A549 (cell line): ENCODE measurements around the gene AAR2.

Experiments used
- EP300 ChIP-seq, 2 experiments: fragments of >200 bp; sonication (Bioruptor Twin); formaldehyde crosslinking; IDR thresholded peaks; 2 replicates in 1 of 2; 3 replicates in 1 of 2; pipeline ENCODE4 v1.6.1; 2016 to 2017
- POLR2A ChIP-seq: IDR thresholded peaks from 2 replicates; pipeline ENCODE4 v1.6.1; 2012; ENCODE audit warnings: mild to moderate bottlenecking, low read length
- RFX5 ChIP-seq: fragments of 450-650 bp; IDR thresholded peaks from 2 replicates; pipeline ENCODE4 v1.7.1; 2014; ENCODE audit warnings: antibody characterized with exemption, mild to moderate bottlenecking, moderate library complexity
- TP53 ChIP-seq: fragments of 250-450 bp; sonication (Bioruptor Pico); IDR thresholded peaks from 2 replicates; pipeline ENCODE4 v1.5.0; 2021; ENCODE audit warnings: mild to moderate bottlenecking, moderate library complexity
- TF ChIP-seq, protein P1 (sequence below): fragments of >200 bp; sonication (Bioruptor Twin); formaldehyde crosslinking; IDR thresholded peaks from 3 replicates; pipeline ENCODE4 v1.5.1; 2016
- TF ChIP-seq, protein P2 (sequence below): IDR thresholded peaks from 2 replicates; pipeline ENCODE4 v1.6.1; 2012
- TF ChIP-seq, protein P3 (sequence below): fragments of 150-350 bp; IDR thresholded peaks from 2 replicates; pipeline ENCODE4 v1.6.1; 2014; ENCODE audit warnings: low read depth, mild to moderate bottlenecking, low read length

DNA sequence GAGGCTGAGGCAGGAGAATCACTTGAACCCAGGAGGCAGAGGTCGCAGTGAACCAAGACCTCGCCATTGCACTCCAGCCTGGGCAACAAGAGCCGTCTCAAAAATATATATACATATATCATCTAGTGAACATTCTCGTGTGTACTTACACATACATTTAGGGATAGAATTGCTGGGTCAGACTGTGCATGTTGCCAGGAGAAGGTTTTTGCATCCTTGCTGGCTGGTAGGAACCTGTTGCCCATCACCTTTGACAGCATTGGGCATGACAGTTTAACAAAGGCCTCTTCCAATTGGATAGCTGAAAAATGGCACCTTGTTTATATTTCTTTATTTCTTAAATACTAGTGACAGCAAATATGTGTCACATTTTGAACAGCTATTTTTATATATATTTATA is 5.4 kb downstream of the AAR2 start:
- TF ChIP-seq, protein P1, sequence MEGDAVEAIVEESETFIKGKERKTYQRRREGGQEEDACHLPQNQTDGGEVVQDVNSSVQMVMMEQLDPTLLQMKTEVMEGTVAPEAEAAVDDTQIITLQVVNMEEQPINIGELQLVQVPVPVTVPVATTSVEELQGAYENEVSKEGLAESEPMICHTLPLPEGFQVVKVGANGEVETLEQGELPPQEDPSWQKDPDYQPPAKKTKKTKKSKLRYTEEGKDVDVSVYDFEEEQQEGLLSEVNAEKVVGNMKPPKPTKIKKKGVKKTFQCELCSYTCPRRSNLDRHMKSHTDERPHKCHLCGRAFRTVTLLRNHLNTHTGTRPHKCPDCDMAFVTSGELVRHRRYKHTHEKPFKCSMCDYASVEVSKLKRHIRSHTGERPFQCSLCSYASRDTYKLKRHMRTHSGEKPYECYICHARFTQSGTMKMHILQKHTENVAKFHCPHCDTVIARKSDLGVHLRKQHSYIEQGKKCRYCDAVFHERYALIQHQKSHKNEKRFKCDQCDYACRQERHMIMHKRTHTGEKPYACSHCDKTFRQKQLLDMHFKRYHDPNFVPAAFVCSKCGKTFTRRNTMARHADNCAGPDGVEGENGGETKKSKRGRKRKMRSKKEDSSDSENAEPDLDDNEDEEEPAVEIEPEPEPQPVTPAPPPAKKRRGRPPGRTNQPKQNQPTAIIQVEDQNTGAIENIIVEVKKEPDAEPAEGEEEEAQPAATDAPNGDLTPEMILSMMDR = no peak
- TF ChIP-seq, protein P2, sequence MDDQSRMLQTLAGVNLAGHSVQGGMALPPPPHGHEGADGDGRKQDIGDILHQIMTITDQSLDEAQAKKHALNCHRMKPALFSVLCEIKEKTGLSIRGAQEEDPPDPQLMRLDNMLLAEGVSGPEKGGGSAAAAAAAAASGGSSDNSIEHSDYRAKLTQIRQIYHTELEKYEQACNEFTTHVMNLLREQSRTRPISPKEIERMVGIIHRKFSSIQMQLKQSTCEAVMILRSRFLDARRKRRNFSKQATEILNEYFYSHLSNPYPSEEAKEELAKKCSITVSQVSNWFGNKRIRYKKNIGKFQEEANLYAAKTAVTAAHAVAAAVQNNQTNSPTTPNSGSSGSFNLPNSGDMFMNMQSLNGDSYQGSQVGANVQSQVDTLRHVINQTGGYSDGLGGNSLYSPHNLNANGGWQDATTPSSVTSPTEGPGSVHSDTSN = no peak
- TF ChIP-seq, protein P3, sequence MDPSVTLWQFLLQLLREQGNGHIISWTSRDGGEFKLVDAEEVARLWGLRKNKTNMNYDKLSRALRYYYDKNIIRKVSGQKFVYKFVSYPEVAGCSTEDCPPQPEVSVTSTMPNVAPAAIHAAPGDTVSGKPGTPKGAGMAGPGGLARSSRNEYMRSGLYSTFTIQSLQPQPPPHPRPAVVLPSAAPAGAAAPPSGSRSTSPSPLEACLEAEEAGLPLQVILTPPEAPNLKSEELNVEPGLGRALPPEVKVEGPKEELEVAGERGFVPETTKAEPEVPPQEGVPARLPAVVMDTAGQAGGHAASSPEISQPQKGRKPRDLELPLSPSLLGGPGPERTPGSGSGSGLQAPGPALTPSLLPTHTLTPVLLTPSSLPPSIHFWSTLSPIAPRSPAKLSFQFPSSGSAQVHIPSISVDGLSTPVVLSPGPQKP = no peak
- no peak for TF ChIP-seq RFX5
- no peak for TF ChIP-seq TP53
- TF ChIP-seq EP300 (IDR thresholded peaks at IDR 0.05) = no peak
- no peak for TF ChIP-seq POLR2A
